ENCODE data around the gene TNFRSF19. TPM values are rescaled to one million over a fixed set of nuclear protein-coding genes. Genes with fewer than 3 reads are reported as not detected.

The TNFRSF19 gene
- total RNA-seq, 2 experiments from 2014 or later: 0.12 to 0.28 TPM

GRCh38 chr13:23554000-23554399 is 16.2 kb upstream of the TNFRSF19 start:
- DNase-seq (no peak), ATAC-seq (no peak)
- Mint-ChIP-seq H3K4me1 (no peaks in the 10 kb centered on the region), H3K27me3 (peaks cover 12% of the 10 kb centered on the region), H3K27ac (no peak overlapping the region), H3K36me3 (no peaks in the 10 kb centered on the region), H3K9me3 (ENCODE audit: low read depth) (no peaks in the 10 kb centered on the region), H3K4me3 (no peak overlapping the region)
- CTCF ChIA-PET: no interaction called here

- no peak overlapping the region for H3K27ac Mint-ChIP-seq
- no peaks in the 10 kb centered on the region for H3K9me3 Mint-ChIP-seq (ENCODE audit: low read depth)
- no peak for ATAC-seq
- peaks cover 3% of the 10 kb centered on the region for H3K27me3 Mint-ChIP-seq
- DNase-seq: no peak
- CTCF ChIA-PET: no interaction called here
- no peaks in the 10 kb centered on the region for H3K36me3 Mint-ChIP-seq
- H3K4me3 Mint-ChIP-seq: no peak overlapping the region
- H3K4me1 Mint-ChIP-seq: no peaks in the 10 kb centered on the region
Observed at GRCh38 chr13:23557043-23557442, 13.2 kb upstream of the TNFRSF19 start.

- DNase-seq: no peak
- no peaks in the 10 kb centered on the region for H3K36me3 Mint-ChIP-seq
- no peaks in the 10 kb centered on the region for H3K4me1 Mint-ChIP-seq
- H3K4me3 Mint-ChIP-seq: no peak overlapping the region
- CTCF ChIA-PET: no interaction called here
- H3K27me3 Mint-ChIP-seq: peaks cover under 1% of the 10 kb centered on the region
- ATAC-seq: no peak
- no peak overlapping the region for H3K27ac Mint-ChIP-seq
- no peaks in the 10 kb centered on the region for H3K9me3 Mint-ChIP-seq (ENCODE audit: low read depth)
Observed at GRCh38 chr13:23557733-23558132, 12.5 kb upstream of the TNFRSF19 start.

GRCh38 chr13:23558675-23559536 is 11.3 kb upstream of the TNFRSF19 start:
- H3K9me3 Mint-ChIP-seq (ENCODE audit: low read depth): no peaks in the 10 kb centered on the region
- peaks cover 10% of the 10 kb centered on the region for H3K27me3 Mint-ChIP-seq
- ATAC-seq (no peak), DNase-seq (no peak)
- no peak overlapping the region for H3K4me3 Mint-ChIP-seq
- H3K4me1 Mint-ChIP-seq: no peaks in the 10 kb centered on the region
- H3K27ac Mint-ChIP-seq: no peak overlapping the region
- H3K36me3 Mint-ChIP-seq: no peaks in the 10 kb centered on the region
- CTCF ChIA-PET: no interaction called here

GRCh38 chr13:23560571-23561089 is 9.6 kb upstream of the TNFRSF19 start:
- ATAC-seq (no peak), DNase-seq (no peak)
- Mint-ChIP-seq H3K4me1 (no peaks in the 10 kb centered on the region), H3K9me3 (ENCODE audit: low read depth) (no peaks in the 10 kb centered on the region), H3K27me3 (peaks cover 15% of the 10 kb centered on the region), H3K4me3 (no peak overlapping the region), H3K36me3 (no peaks in the 10 kb centered on the region), H3K27ac (no peak overlapping the region)
- CTCF ChIA-PET: no interaction called here

DNA sequence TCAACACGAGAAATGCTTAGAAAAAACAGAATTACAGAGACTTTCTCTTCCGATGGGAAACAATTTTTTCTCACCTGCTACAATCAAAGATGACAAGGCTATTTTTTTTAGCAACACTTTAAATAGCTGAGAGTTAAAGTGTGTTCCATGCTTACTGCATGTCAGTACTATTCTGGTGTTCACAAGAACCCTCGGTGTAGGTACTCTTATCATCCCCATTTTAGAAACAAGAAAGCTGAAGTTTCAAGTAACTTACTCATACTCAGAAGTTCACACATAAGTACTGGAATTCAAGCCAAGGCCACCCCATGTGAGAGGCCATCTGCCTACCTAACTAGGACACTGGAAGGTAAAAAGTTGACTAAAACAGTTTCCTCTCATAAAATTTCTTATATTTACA is 9.0 kb upstream of the TNFRSF19 start:
- ATAC-seq (no peak), DNase-seq (no peak)
- Mint-ChIP-seq H3K27ac (no peak overlapping the region), H3K36me3 (no peaks in the 10 kb centered on the region), H3K4me1 (no peaks in the 10 kb centered on the region), H3K9me3 (ENCODE audit: low read depth) (no peaks in the 10 kb centered on the region), H3K4me3 (no peak overlapping the region), H3K27me3 (peaks cover 15% of the 10 kb centered on the region)
- CTCF ChIA-PET: no interaction called here

- H3K4me1 Mint-ChIP-seq: no peaks in the 10 kb centered on the region
- H3K4me3 Mint-ChIP-seq: no peak overlapping the region
- H3K36me3 Mint-ChIP-seq: no peaks in the 10 kb centered on the region
- ATAC-seq (no peak), DNase-seq (no peak)
- peaks cover 27% of the 10 kb centered on the region for H3K27me3 Mint-ChIP-seq
- no peak overlapping the region for H3K27ac Mint-ChIP-seq
- H3K9me3 Mint-ChIP-seq (ENCODE audit: low read depth): no peaks in the 10 kb centered on the region
- CTCF ChIA-PET: no interaction called here
Observed at GRCh38 chr13:23563085-23563845, 6.9 kb upstream of the TNFRSF19 start.

GRCh38 chr13:23567906-23568460 is 2.2 kb upstream of the TNFRSF19 start:
- DNase-seq (no peak), ATAC-seq (no peak)
- CTCF ChIA-PET: no interaction called here
- Mint-ChIP-seq H3K4me3 (no peak overlapping the region), H3K27ac (no peak overlapping the region), H3K4me1 (no peaks in the 10 kb centered on the region), H3K9me3 (ENCODE audit: low read depth) (no peaks in the 10 kb centered on the region), H3K36me3 (no peaks in the 10 kb centered on the region), H3K27me3 (peaks cover 65% of the 10 kb centered on the region)

GRCh38 chr13:23570921-23571315 is 706 bp downstream of the TNFRSF19 start:
- no peak overlapping the region for H3K4me3 Mint-ChIP-seq
- no peaks in the 10 kb centered on the region for H3K36me3 Mint-ChIP-seq
- DNase-seq (no peak), ATAC-seq (no peak)
- CTCF ChIA-PET: no interaction called here
- no peak overlapping the region for H3K27ac Mint-ChIP-seq
- no peaks in the 10 kb centered on the region for H3K9me3 Mint-ChIP-seq (ENCODE audit: low read depth)
- H3K4me1 Mint-ChIP-seq: no peaks in the 10 kb centered on the region
- H3K27me3 Mint-ChIP-seq: peaks cover 72% of the 10 kb centered on the region

GRCh38 chr13:23571431-23571830 is 1.2 kb downstream of the TNFRSF19 start:
- H3K27ac Mint-ChIP-seq: no peak overlapping the region
- no peak for DNase-seq
- no peaks in the 10 kb centered on the region for H3K4me1 Mint-ChIP-seq
- no peaks in the 10 kb centered on the region for H3K9me3 Mint-ChIP-seq (ENCODE audit: low read depth)
- peaks cover 75% of the 10 kb centered on the region for H3K27me3 Mint-ChIP-seq
- no peak for ATAC-seq
- CTCF ChIA-PET: no interaction called here
- no peak overlapping the region for H3K4me3 Mint-ChIP-seq
- no peaks in the 10 kb centered on the region for H3K36me3 Mint-ChIP-seq

- no peaks in the 10 kb centered on the region for H3K36me3 Mint-ChIP-seq
- no peaks in the 10 kb centered on the region for H3K9me3 Mint-ChIP-seq (ENCODE audit: low read depth)
- H3K4me3 Mint-ChIP-seq: no peak overlapping the region
- no peak for ATAC-seq
- H3K27ac Mint-ChIP-seq: no peak overlapping the region
- CTCF ChIA-PET: no interaction called here
- H3K27me3 Mint-ChIP-seq: peaks cover 80% of the 10 kb centered on the region
- no peak for DNase-seq
- H3K4me1 Mint-ChIP-seq: peaks cover 2% of the 10 kb centered on the region
Observed at GRCh38 chr13:23572836-23573235, 2.6 kb downstream of the TNFRSF19 start.

- Mint-ChIP-seq H3K27ac (no peak overlapping the region), H3K4me1 (peaks cover 7% of the 10 kb centered on the region), H3K9me3 (ENCODE audit: low read depth) (no peaks in the 10 kb centered on the region), H3K27me3 (peaks cover 72% of the 10 kb centered on the region), H3K36me3 (no peaks in the 10 kb centered on the region), H3K4me3 (no peak overlapping the region)
- ATAC-seq (no peak), DNase-seq (no peak)
- CTCF ChIA-PET: interaction anchor here (1.3 kb wide), 1 partner anchor 104 kb away, joined by 3 read pairs; no protein-coding TSS in a partner anchor
Observed at GRCh38 chr13:23574421-23575145, 4.4 kb downstream of the TNFRSF19 start.

DNA sequence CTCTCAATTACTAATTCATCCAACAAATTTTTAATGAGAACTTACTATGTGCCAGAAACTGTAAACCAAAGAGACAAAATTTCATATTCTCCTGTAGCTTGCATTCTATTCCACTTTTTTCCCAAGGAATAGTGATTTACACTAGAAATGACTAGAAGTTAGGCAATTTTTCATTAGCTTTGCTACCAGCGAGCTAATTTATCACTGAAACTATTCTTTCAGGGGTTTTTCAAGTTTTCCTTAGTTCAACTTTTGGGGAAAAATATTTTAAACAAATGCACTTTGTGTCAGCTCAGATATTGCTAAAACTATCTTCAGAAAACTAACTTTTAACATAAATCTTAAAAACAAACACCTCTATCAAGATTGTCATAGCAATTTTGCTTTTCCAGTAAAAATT is 5.4 kb downstream of the TNFRSF19 start:
- ATAC-seq (no peak), DNase-seq (no peak)
- Mint-ChIP-seq H3K9me3 (ENCODE audit: low read depth) (no peaks in the 10 kb centered on the region), H3K4me3 (no peak overlapping the region), H3K27ac (no peak overlapping the region), H3K27me3 (peaks cover 71% of the 10 kb centered on the region), H3K36me3 (no peaks in the 10 kb centered on the region), H3K4me1 (peaks cover 15% of the 10 kb centered on the region)
- CTCF ChIA-PET: interaction anchor here (1.3 kb wide), 1 partner anchor 105 kb away, joined by 3 read pairs; no protein-coding TSS in a partner anchor

Data from activated CD8-positive, alpha-beta memory T cell treated with anti-CD3 and anti-CD28 coated beads, Interleukin-2, amount 10 ng/mL, durations not matched to agents 7 days and 5 days (primary cell).